Heart left ventricle (tissue), 16 donors: ENCODE results near the gene KATNAL1. TPM values are rescaled to one million over a fixed set of nuclear protein-coding genes. Genes with fewer than 3 reads are reported as not detected.

Experiments used
- ATAC-seq, 4 donors: fragments of 200-7000 bp; cut with Tn5 transposase; one replicate each; pipeline ENCODE4 v1.9.1; 2020 to 2022; ENCODE audit warnings: moderate library complexity in 4 of 4, mild to moderate bottlenecking in 3 of 4, moderate number of reproducible peaks in 1 of 4
- DNase-seq, 5 donors: peaks; one replicate each; pipeline ENCODE4 v3.0.0-alpha.2; 2020
- H3K27ac ChIP-seq, 12 donors: fragments of 200-600 bp; sonication (generic) in 4 of 12; one replicate each; pipeline versions ENCODE4 v1.5.0 to v1.8.0; 2016 to 2022; ENCODE audit warnings: mild to moderate bottlenecking in 2 of 12
- H3K27me3 ChIP-seq, 9 donors: fragments of 200-600 bp; sonication (generic) in 2 of 9; one replicate each; pipeline versions ENCODE4 v1.5.1 to v1.8.0; 2016 to 2022; ENCODE audit warnings: mild to moderate bottlenecking in 3 of 9
- H3K36me3 ChIP-seq, 9 donors: fragments of 200-600 bp; sonication (generic) in 2 of 9; one replicate each; pipeline versions ENCODE4 v1.5.0 to v1.8.0; 2018 to 2022; ENCODE audit warnings: mild to moderate bottlenecking in 2 of 9
- H3K4me1 ChIP-seq, 12 donors: fragments of 200-600 bp; sonication (generic) in 4 of 12; one replicate each; pipeline versions ENCODE4 v1.5.0 to v1.8.0; 2016 to 2022; ENCODE audit warnings: mild to moderate bottlenecking in 3 of 12
- H3K4me3 ChIP-seq, 12 donors: fragments of 200-600 bp; sonication (generic) in 4 of 12; one replicate each; pipeline versions ENCODE4 v1.5.0 to v1.8.0; 2017 to 2022; ENCODE audit warnings: mild to moderate bottlenecking in 9 of 12, moderate library complexity in 4 of 12
- H3K9me3 ChIP-seq, 12 donors: fragments of 200-600 bp; sonication (generic) in 4 of 12; one replicate each; pipeline versions ENCODE4 v1.5.0 to v1.8.0; 2016 to 2022; ENCODE audit warnings: mild to moderate bottlenecking in 1 of 12
- POLR2A ChIP-seq, 2 donors: fragments of 450-650 bp; IDR thresholded peaks; one replicate each; pipeline ENCODE4 v1.6.1; 2017; ENCODE audit warnings: antibody characterized with exemption in 2 of 2, mild to moderate bottlenecking in 2 of 2, moderate library complexity in 2 of 2
- WGBS, 4 donors: extraction: QIAGEN DNeasy Blood & Tissue Kit in 2 of 4; methylation state at CpG; one replicate each; pipeline versions ENCODE4 v1.1.5 to v1.1.7; 2013 to 2018; 5-methylcytosine and 5-hydroxymethylcytosine counted together
- intact Hi-C, 10 donors: fragments of 100-400 bp; cut with DNase I; formaldehyde crosslinking; loops; one replicate each; pipeline versions ENCODE4 v1.11.1 to v1.14.2; 2022
- polyA plus RNA-seq, 2 donors: library from polyadenylated mRNA; stranded (reverse); fragments of 200-250 nt; gene quantifications; one replicate each; pipeline ENCODE4 v1.2.3, GENCODE V29; 2013
- total RNA-seq, 9 donors: library from RNA; depleted of rRNA in 2 of 9; stranded (reverse); fragments of >200 nt in 2 of 9; fragmentation: NEBNext Ultra II Directional in 3 of 9; extraction: Animal tissue kit (Norgen Biotek cat#: 25700) in 3 of 9; gene quantifications; one replicate each; pipeline versions ENCODE4 v1.1.0 to v1.2.4, GENCODE V29; 2016 to 2023
- TF ChIP-seq, protein P1 (sequence below), 12 donors: fragments of 200-600 bp; sonication (generic) in 4 of 12; IDR thresholded peaks; one replicate each; pipeline versions ENCODE4 v1.5.0 to v1.8.0; 2018 to 2022; ENCODE audit warnings: antibody characterized with exemption in 12 of 12, mild to moderate bottlenecking in 5 of 12
- donor health status: ischemic (EF 13 %, LVEDD 7.1; RV severe dilation, severe dysfunction).
- donor health status: healthy with polysubstance abuse.
- donor health status: DM: no; HTN: yes; CAD: no.
- donor health status: DM: no; HTN: no; CAD: no.
- donor health status: ischemic (EF 25% LVEDD 6.9; RV normal size, moderate dysfunction).
- donor health status: ischemic (EF 25% LVEDD 5.7; RV mildly dilated, moderate dysfunction).
- donor health status: healthy.
- donor health status: DM: yes; HTN: yes; CAD: no.
- donor health status: ischemic (EF 35%, LVEDD 5.7; RV mildly dilated, moderate dysfunction).
- donor health status: nonischemic (EF 11% LVEDD 7.7; RV severe dilation, severe dysfunction).
- donor health status: DM: yes; HTN: yes; CAD: no.
- donor health status: PGD.
- donor health status: ischemic (EF 29% LVEDD 5.4; RV normal size, mild dysfunction).
- donor health status: nonischemic (EF 23%, LVEDD 6.1; RV moderate dilation, normal function).

Gene KATNAL1
- total and polyA plus RNA-seq, 11 donors = 4.6 to 55.3 (median 49.6) TPM

DNA sequence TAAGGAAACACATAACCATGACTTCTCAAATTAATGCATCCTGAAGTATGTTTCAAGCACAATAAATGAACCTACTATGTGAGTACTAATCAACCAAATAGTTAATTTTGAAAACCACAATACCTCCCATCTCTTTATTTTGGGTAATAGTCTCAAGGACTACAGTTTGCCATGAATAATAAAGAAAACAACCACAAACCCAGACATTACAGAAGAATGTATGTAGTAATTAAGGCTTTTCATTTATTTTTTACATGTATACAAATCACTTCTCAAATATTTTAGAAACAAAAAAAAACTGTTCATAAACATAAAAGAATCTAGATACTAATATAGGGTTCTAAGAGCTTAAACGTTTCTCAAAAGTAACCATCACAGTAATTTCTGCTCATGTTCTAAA is 6.8 kb downstream of the KATNAL1 start:
- DNase-seq (no peak), ATAC-seq (no peak)
- H3K36me3 ChIP-seq = no peaks in the 10 kb centered on the region
- H3K27me3 ChIP-seq = no peaks in the 10 kb centered on the region
- peaks cover 0 to 45% (median 16%) of the 10 kb centered on the region in 12 donors for H3K4me1 ChIP-seq
- H3K9me3 ChIP-seq = no peaks in the 10 kb centered on the region
- no peak overlapping the region for H3K27ac ChIP-seq
- no peak for TF ChIP-seq POLR2A (IDR thresholded peaks at IDR 0.05)
- TF ChIP-seq, protein P1, sequence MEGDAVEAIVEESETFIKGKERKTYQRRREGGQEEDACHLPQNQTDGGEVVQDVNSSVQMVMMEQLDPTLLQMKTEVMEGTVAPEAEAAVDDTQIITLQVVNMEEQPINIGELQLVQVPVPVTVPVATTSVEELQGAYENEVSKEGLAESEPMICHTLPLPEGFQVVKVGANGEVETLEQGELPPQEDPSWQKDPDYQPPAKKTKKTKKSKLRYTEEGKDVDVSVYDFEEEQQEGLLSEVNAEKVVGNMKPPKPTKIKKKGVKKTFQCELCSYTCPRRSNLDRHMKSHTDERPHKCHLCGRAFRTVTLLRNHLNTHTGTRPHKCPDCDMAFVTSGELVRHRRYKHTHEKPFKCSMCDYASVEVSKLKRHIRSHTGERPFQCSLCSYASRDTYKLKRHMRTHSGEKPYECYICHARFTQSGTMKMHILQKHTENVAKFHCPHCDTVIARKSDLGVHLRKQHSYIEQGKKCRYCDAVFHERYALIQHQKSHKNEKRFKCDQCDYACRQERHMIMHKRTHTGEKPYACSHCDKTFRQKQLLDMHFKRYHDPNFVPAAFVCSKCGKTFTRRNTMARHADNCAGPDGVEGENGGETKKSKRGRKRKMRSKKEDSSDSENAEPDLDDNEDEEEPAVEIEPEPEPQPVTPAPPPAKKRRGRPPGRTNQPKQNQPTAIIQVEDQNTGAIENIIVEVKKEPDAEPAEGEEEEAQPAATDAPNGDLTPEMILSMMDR (IDR thresholded peaks at IDR 0.05) = no peak
- intact Hi-C loops = loop anchor here in 1 of 10 donors (10.0 kb wide), 1 partner anchor 104 kb away; no protein-coding TSS in a partner anchor
- whole genome bisulfite sequencing, 4 donors = 73 to 81% (median 78%) methylated on average over 1 of the region's 1 CpG
- no peak overlapping the region for H3K4me3 ChIP-seq

DNA sequence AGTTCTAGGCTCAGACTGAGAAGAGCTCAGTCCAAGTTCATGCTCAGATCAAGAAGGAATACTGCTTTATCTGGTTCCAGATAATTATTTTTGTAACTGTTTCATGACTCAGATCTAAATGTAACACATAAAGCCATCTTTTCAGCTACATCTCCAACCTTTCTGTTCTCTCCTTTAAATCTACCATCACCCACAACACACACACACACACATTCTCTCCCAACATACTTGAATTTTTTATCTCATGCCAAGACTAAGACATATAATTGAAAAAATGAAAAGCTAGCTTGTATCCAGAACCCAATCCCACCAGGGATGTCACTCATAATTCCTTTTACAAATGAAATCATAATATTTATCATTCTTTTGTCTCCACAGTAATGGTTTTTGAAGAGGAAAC is 7.6 kb downstream of the KATNAL1 start:
- Histone ChIP-seq H3K4me1 (peaks cover 0 to 37% (median 12%) of the 10 kb centered on the region in 12 donors), H3K27ac (no peak overlapping the region), H3K4me3 (no peak overlapping the region), H3K36me3 (no peaks in the 10 kb centered on the region), H3K9me3 (no peaks in the 10 kb centered on the region), H3K27me3 (no peaks in the 10 kb centered on the region)
- no peak for TF ChIP-seq POLR2A (IDR thresholded peaks at IDR 0.05)
- TF ChIP-seq, protein P1 (IDR thresholded peaks at IDR 0.05) = no peak
- DNase-seq (no peak), ATAC-seq (no peak)
- intact Hi-C loops = loop anchor here in 1 of 10 donors (10.0 kb wide), 1 partner anchor 105 kb away; no protein-coding TSS in a partner anchor

DNA sequence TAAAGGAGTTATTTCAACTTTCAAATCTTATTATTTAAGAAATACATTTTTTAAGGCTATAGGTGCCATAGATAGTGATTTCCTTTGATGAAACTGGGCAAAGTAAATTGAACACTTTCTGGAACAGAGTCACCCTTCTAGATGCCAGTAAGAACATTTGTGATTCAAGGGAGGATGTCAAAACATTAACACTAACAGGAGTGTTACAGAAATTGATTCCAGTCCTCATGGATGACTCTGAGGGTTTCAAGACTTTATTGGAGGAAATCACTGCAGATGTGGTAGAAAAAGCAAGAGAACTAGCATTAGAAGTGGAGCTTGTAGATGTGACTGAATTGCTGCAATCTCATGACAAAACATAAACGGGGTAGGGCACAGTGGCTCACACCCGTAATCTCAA is 12.2 kb downstream of the KATNAL1 start:
- ATAC-seq (no peak), DNase-seq (no peak)
- intact Hi-C loops = no loop called here
- Histone ChIP-seq H3K4me1 (peaks cover 0 to 20% (median 5%) of the 10 kb centered on the region in 12 donors), H3K27me3 (no peaks in the 10 kb centered on the region), H3K4me3 (no peak overlapping the region), H3K36me3 (no peaks in the 10 kb centered on the region), H3K9me3 (no peaks in the 10 kb centered on the region), H3K27ac (no peak overlapping the region)
- 96 to 100% (median 97%) methylated on average over 2 of the region's 2 CpGs for WGBS, 4 donors
- TF ChIP-seq, protein P1 (IDR thresholded peaks at IDR 0.05) = no peak
- no peak for TF ChIP-seq POLR2A (IDR thresholded peaks at IDR 0.05)

DNA sequence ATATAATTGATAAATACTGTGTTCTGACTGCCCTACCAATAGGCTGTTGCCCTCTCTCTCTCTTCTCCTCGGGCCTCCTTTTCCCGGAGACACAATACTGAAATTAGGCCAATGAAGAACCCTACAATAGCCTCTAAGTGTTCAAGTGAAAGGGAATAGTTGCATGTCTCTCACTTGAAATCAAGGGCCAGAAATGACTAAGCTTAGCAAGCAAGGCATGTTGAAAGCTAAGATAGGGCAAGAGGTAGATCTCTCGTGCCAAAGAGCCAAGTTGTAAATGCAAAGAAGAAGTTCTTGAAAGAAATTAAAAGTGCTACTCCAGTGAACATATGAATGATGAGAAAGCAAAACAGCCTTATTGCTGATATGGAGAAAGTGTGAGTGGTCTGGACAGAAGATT is 13.3 kb downstream of the KATNAL1 start:
- intact Hi-C loops = no loop called here
- H3K36me3 ChIP-seq = no peaks in the 10 kb centered on the region
- DNase-seq = no peak
- ATAC-seq = peak in 2 of 4 donors; percentile 20 to 36
- 36 to 61% (median 49%) methylated on average over 3 of the region's 3 CpGs for WGBS, 4 donors
- H3K9me3 ChIP-seq = no peaks in the 10 kb centered on the region
- no peaks in the 10 kb centered on the region for H3K27me3 ChIP-seq
- TF ChIP-seq, protein P1 (IDR thresholded peaks at IDR 0.05) = no peak
- TF ChIP-seq POLR2A (IDR thresholded peaks at IDR 0.05) = no peak
- no peak overlapping the region for H3K27ac ChIP-seq
- no peak overlapping the region for H3K4me3 ChIP-seq
- H3K4me1 ChIP-seq = peaks cover 0 to 24% (median 6%) of the 10 kb centered on the region in 12 donors
